Neuron (in vitro differentiated cells): ENCODE results near the gene PRKN.

Source experiments
- H2AFZ ChIP-seq: one replicate; pipeline ENCODE4 v1.6.1; 2013; ENCODE audit warnings: low read depth, mild to moderate bottlenecking, inconsistent platforms, low read length, moderate library complexity
- H3K27me3 ChIP-seq: one replicate; pipeline ENCODE4 v1.6.1; 2013; ENCODE audit warnings: low read length; ENCODE audit not compliant: insufficient read depth
- H3K36me3 ChIP-seq: one replicate; pipeline ENCODE4 v1.6.1; 2013; ENCODE audit warnings: low read length; ENCODE audit not compliant: insufficient read depth
- H3K4me1 ChIP-seq: one replicate; pipeline ENCODE4 v1.6.1; 2013; ENCODE audit warnings: low read length; ENCODE audit not compliant: insufficient read depth
- H3K4me3 ChIP-seq: 2 replicates; pipeline ENCODE4 v1.5.1; 2013; ENCODE audit warnings: mild to moderate bottlenecking, low read length, moderate library complexity
- H3K9me3 ChIP-seq: one replicate; pipeline ENCODE4 v1.6.1; 2013; ENCODE audit warnings: low read length

The PRKN gene

GRCh38 chr6:162620073-162620472 is 107.5 kb downstream of the PRKN start:
- Histone ChIP-seq H3K36me3 (no peaks in the 10 kb centered on the region), H3K27me3 (no peaks in the 10 kb centered on the region), H3K4me1 (peaks cover 6% of the 10 kb centered on the region), H3K9me3 (no peaks in the 10 kb centered on the region), H3K4me3 (no peak overlapping the region), H2AFZ (no peak overlapping the region)

GRCh38 chr6:162618448-162619002 is 109.0 kb downstream of the PRKN start:
- H2AFZ ChIP-seq: no peak overlapping the region

GRCh38 chr6:162615016-162615705 is 112.4 kb downstream of the PRKN start:
- Histone ChIP-seq H3K9me3 (no peaks in the 10 kb centered on the region), H2AFZ (no peak overlapping the region), H3K27me3 (no peaks in the 10 kb centered on the region)

More at GRCh38 chr6:162618448-162619002, 109.0 kb downstream of the PRKN start:
- H3K4me3 ChIP-seq: no peak overlapping the region
- H3K36me3 ChIP-seq: no peaks in the 10 kb centered on the region
- no peaks in the 10 kb centered on the region for H3K27me3 ChIP-seq
- peaks cover 13% of the 10 kb centered on the region for H3K4me1 ChIP-seq
- H3K9me3 ChIP-seq: no peaks in the 10 kb centered on the region

GRCh38 chr6:162613310-162613709 is 114.3 kb downstream of the PRKN start:
- Histone ChIP-seq H2AFZ (no peak overlapping the region), H3K9me3 (no peaks in the 10 kb centered on the region), H3K27me3 (no peaks in the 10 kb centered on the region), H3K4me1 (peaks cover 13% of the 10 kb centered on the region), H3K4me3 (no peak overlapping the region), H3K36me3 (no peaks in the 10 kb centered on the region)

More at GRCh38 chr6:162615016-162615705, 112.4 kb downstream of the PRKN start:
- H3K4me3 ChIP-seq: no peak overlapping the region
- peaks cover 13% of the 10 kb centered on the region for H3K4me1 ChIP-seq
- H3K36me3 ChIP-seq: no peaks in the 10 kb centered on the region

- H3K27me3 ChIP-seq: no peaks in the 10 kb centered on the region
- no peak overlapping the region for H2AFZ ChIP-seq
- no peak overlapping the region for H3K4me3 ChIP-seq
- no peaks in the 10 kb centered on the region for H3K36me3 ChIP-seq
- H3K4me1 ChIP-seq: peaks cover 13% of the 10 kb centered on the region
- H3K9me3 ChIP-seq: no peaks in the 10 kb centered on the region
Observed at GRCh38 chr6:162612613-162613012, 115.0 kb downstream of the PRKN start.

- no peak overlapping the region for H3K4me3 ChIP-seq
- H3K36me3 ChIP-seq: no peaks in the 10 kb centered on the region
- no peaks in the 10 kb centered on the region for H3K27me3 ChIP-seq
- H2AFZ ChIP-seq: no peak overlapping the region
- H3K4me1 ChIP-seq: peaks cover 13% of the 10 kb centered on the region
- H3K9me3 ChIP-seq: no peaks in the 10 kb centered on the region
Observed at GRCh38 chr6:162610351-162610750, 117.2 kb downstream of the PRKN start.

- Histone ChIP-seq H3K9me3 (no peaks in the 10 kb centered on the region), H3K27me3 (no peaks in the 10 kb centered on the region), H3K36me3 (no peaks in the 10 kb centered on the region), H3K4me3 (no peak overlapping the region), H2AFZ (no peak overlapping the region), H3K4me1 (peaks cover 29% of the 10 kb centered on the region)
Observed at GRCh38 chr6:162605881-162606280, 121.7 kb downstream of the PRKN start.

GRCh38 chr6:162603231-162604015 is 124.1 kb downstream of the PRKN start:
- H3K4me3 ChIP-seq: no peak overlapping the region
- no peaks in the 10 kb centered on the region for H3K36me3 ChIP-seq
- H3K4me1 ChIP-seq: peaks cover 29% of the 10 kb centered on the region
- no peaks in the 10 kb centered on the region for H3K27me3 ChIP-seq
- H2AFZ ChIP-seq: no peak overlapping the region
- H3K9me3 ChIP-seq: no peaks in the 10 kb centered on the region

GRCh38 chr6:162602759-162603158 is 124.8 kb downstream of the PRKN start:
- no peaks in the 10 kb centered on the region for H3K9me3 ChIP-seq
- H3K27me3 ChIP-seq: no peaks in the 10 kb centered on the region
- H3K36me3 ChIP-seq: no peaks in the 10 kb centered on the region
- peaks cover 29% of the 10 kb centered on the region for H3K4me1 ChIP-seq
- H3K4me3 ChIP-seq: no peak overlapping the region
- no peak overlapping the region for H2AFZ ChIP-seq

GRCh38 chr6:162596676-162597075 is 130.9 kb downstream of the PRKN start:
- H3K27me3 ChIP-seq: no peaks in the 10 kb centered on the region
- H3K9me3 ChIP-seq: no peaks in the 10 kb centered on the region

GRCh38 chr6:162591517-162591916 is 136.0 kb downstream of the PRKN start:
- no peaks in the 10 kb centered on the region for H3K4me1 ChIP-seq
- H3K27me3 ChIP-seq: no peaks in the 10 kb centered on the region
- H3K9me3 ChIP-seq: no peaks in the 10 kb centered on the region
- no peaks in the 10 kb centered on the region for H3K36me3 ChIP-seq
- no peak overlapping the region for H2AFZ ChIP-seq
- H3K4me3 ChIP-seq: no peak overlapping the region

More at GRCh38 chr6:162596676-162597075, 130.9 kb downstream of the PRKN start:
- no peaks in the 10 kb centered on the region for H3K4me1 ChIP-seq
- H2AFZ ChIP-seq: no peak overlapping the region
- no peaks in the 10 kb centered on the region for H3K36me3 ChIP-seq
- no peak overlapping the region for H3K4me3 ChIP-seq

GRCh38 chr6:162581988-162582780 is 145.4 kb downstream of the PRKN start:
- H3K4me1 ChIP-seq: peaks cover 10% of the 10 kb centered on the region
- H2AFZ ChIP-seq: no peak overlapping the region
- no peak overlapping the region for H3K4me3 ChIP-seq

GRCh38 chr6:162580619-162581018 is 146.9 kb downstream of the PRKN start:
- no peaks in the 10 kb centered on the region for H3K36me3 ChIP-seq
- H3K4me1 ChIP-seq: peaks cover 10% of the 10 kb centered on the region
- no peak overlapping the region for H2AFZ ChIP-seq
- no peak overlapping the region for H3K4me3 ChIP-seq
- no peaks in the 10 kb centered on the region for H3K27me3 ChIP-seq
- no peaks in the 10 kb centered on the region for H3K9me3 ChIP-seq

More at GRCh38 chr6:162581988-162582780, 145.4 kb downstream of the PRKN start:
- no peaks in the 10 kb centered on the region for H3K27me3 ChIP-seq
- H3K9me3 ChIP-seq: no peaks in the 10 kb centered on the region
- no peaks in the 10 kb centered on the region for H3K36me3 ChIP-seq
